ENCODE measurements around the gene HDAC5.

DNA sequence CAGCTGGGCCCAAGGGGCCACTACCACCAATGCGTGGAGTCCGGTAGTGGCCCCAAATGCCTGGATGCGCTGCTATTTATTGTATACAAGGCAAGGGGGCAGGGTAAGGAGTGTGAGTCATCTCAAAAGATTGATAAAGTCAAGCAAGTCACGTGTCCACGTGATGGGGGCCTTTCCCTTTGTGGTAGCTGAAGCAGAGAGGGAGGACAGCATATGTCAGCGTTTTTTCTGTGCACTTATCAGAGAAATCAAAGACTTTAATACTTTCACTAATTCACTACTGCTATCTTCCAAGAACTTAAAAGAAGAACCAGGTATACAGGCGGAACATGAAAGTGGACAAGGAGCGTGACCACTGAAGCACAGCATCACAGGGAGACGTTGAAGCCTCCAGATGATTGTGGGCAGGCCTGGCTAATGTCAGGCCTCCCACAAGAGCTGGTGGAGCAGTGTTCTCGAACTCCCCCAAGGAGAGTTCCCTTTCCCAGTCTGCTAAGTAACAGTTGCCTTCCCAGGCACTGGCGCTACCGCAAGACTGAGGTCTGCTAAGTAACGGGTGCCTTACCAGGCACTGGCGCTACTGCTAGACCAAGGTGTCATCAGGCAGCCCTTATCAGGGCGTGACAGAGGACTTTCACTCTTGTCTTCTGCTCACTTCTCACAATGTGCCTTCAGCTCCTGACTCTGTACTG, 36.2 kb upstream of the HDAC5 start:
- no peak for TF ChIP-seq POLR2A (IDR thresholded peaks at IDR 0.05)
- TF ChIP-seq, protein P1, sequence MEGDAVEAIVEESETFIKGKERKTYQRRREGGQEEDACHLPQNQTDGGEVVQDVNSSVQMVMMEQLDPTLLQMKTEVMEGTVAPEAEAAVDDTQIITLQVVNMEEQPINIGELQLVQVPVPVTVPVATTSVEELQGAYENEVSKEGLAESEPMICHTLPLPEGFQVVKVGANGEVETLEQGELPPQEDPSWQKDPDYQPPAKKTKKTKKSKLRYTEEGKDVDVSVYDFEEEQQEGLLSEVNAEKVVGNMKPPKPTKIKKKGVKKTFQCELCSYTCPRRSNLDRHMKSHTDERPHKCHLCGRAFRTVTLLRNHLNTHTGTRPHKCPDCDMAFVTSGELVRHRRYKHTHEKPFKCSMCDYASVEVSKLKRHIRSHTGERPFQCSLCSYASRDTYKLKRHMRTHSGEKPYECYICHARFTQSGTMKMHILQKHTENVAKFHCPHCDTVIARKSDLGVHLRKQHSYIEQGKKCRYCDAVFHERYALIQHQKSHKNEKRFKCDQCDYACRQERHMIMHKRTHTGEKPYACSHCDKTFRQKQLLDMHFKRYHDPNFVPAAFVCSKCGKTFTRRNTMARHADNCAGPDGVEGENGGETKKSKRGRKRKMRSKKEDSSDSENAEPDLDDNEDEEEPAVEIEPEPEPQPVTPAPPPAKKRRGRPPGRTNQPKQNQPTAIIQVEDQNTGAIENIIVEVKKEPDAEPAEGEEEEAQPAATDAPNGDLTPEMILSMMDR (IDR thresholded peaks at IDR 0.05) = no peak
